NCI-H146 treated with DMSO at 0.1 percent for 48 hours (cell line): ENCODE results near the gene ATG10.
"Not testable (repeated sequence)": the region's sequence is repeated elsewhere in the genome, so short reads cannot be mapped to it uniquely, and the experiment has no call there.

ENCODE experiments used
- DNase-seq: peaks from one replicate; lab custom pipeline; 2025; ENCODE audit not compliant: unreplicated experiment; lab: John Stamatoyannopoulos, UW

The ATG10 gene

DNA sequence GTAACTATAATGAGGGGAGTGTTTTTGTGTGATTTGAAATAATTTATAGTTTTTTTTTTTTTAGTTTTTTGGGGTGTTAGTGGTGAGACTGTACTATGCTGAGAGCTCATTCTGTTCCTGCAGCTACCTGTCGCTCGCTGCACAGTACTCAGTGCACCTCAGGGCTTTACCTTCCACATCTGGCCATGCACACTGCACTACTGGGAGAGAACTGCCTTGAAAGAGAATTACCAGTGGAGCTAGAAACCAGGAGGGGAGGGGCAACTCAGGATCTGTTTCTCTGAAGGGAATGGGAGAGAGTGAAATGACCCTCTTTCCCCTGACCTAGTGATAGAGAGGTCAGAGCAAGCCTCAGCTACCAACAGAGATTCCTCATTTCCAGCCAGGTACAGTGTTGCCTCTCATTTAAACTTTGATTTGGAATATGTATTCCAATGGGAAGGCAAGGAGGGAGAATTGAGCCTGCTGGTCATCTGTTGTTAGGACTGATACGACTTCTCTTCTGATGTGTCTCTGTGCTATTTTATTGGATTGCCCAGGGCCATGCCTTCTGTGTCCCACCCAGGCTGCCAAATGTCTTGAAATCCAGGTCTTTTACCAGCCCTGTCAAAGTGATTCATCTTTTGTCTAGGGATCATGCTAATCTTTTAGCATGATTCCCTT, 8.9 kb downstream of the ATG10 start:
- no peak for DNase-seq

DNA sequence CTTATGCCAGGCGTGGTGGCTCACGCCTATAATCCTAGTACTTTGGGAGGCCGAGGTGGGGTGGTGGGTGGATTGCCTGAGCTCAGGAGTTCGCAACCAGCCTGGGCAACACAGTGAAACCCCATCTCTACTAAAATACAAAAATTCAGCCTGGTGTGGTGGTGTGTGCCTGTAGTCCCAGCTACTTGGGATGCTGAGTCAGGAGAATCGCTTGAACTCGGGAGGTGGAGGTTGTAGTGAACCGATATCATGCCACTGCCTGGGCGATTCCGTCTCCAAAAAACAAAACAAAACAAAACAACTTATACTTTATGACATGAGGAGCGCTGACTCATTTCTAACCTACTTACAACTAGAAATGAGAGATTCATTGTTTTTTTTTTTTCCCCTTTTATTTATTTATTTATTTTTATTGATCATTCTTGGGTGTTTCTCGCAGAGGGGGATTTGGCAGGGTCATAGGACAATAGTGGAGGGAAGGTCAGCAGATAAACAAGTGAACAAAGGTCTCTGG, 10.4 kb downstream of the ATG10 start:
- not testable (repeated sequence) for DNase-seq

GRCh38 chr5:81983148-81983547, 11.3 kb downstream of the ATG10 start:
- DNase-seq = not testable (repeated sequence)

GRCh38 chr5:81983563-81983962, 11.7 kb downstream of the ATG10 start:
- not testable (repeated sequence) for DNase-seq

DNA sequence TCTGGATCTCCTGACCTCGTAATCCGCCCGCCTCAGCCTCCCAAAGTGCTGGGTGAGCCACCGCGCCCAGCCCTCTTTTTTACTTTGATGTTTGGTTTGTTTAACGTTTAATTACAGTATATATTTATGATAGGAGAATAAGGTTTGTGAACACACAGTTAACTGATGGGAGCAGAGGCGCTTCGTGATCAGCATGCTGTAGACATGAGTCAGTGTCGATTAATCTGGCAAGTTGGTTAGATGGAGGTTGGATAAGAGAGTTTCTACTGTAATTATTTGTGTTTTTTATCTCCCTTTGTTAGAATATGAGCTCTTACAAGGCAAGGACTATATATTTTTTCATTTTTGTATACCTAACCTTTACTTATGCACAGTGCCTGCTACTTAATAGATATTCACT, 14.3 kb downstream of the ATG10 start:
- DNase-seq = no peak

GRCh38 chr5:81989204-81989603, 17.4 kb downstream of the ATG10 start:
- no peak for DNase-seq

DNA sequence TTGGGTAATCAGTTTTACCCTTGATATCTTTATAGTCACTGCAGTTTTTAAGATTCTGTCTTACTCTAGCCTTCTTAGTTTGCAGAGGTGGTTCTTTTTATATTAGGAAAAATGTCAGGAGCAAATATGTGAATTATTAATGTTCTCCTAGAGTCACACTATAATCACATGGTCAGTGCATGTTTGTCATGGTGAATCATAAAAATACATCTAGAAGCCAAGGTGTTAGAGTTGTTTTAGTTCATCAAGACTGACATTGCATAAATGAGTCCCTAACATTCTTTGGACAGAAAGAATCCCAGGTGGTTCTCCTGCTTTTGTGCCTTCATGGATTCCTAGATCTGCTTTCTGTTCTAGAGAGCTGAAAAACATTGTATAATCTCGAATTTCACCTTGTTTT, 22.9 kb downstream of the ATG10 start:
- no peak for DNase-seq

- no peak for DNase-seq
Observed at GRCh38 chr5:81995407-81995806, 23.6 kb downstream of the ATG10 start.

- DNase-seq = no peak
Observed at GRCh38 chr5:82004511-82004910, 32.7 kb downstream of the ATG10 start.

DNA sequence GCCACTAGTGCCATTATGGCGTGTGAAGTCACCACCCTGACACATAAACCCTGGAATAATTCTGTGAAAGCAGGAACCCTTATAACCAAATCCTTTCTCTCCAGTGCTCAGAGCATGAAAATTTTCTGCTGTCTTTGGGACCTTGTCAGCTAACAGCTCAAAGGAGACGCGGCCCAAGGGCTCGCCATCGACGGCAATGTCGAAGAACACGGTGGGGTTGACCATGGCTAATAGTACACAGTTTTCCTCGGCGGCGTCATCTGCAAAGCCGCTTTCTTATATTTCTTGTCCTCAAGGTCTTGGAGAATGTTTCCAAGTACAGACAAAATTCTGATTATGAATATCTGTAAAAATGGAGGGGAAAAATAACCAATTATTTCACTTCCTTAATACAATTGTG, 38.0 kb downstream of the ATG10 start:
- DNase-seq = not testable (repeated sequence)

DNA sequence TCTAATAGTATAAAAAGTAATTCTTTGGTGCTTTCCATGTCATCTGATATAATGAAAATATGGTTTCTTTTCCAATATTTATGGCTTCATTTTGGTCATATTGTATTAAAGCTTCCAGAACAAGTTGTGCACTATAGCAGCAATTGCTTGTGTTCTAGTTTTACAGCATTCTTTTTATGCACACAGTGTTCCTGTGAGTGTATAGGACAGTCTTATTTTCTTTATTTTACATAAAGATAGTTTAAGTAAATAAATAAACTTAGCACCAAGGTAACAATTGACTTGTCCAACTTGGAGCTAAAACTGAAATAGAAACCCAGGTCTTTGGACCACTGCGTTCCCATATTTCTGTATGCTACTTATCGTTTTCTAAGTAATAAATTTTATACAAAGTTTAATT, 38.9 kb downstream of the ATG10 start:
- DNase-seq = no peak

- DNase-seq = no peak
Observed at GRCh38 chr5:82011761-82012160, 39.9 kb downstream of the ATG10 start.

DNA sequence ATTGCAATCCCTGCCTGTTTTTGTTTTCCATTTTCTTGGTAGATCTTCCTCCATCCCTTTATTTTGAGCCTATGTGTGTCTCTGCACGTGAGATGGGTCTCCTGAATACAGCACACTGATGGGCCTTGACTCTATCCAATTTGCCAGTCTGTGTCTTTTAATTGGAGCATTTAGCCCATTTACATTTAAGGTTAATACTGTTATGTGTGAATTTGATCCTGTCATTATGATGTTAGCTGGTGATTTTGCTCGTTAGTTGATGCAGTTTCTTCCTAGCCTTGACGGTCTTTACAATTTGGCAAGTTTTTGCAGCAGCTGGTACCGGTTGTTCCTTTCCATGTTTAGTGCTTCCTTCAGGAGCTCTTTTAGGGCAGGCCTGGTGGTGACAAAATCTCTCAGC, 42.8 kb downstream of the ATG10 start:
- not testable (repeated sequence) for DNase-seq

DNA sequence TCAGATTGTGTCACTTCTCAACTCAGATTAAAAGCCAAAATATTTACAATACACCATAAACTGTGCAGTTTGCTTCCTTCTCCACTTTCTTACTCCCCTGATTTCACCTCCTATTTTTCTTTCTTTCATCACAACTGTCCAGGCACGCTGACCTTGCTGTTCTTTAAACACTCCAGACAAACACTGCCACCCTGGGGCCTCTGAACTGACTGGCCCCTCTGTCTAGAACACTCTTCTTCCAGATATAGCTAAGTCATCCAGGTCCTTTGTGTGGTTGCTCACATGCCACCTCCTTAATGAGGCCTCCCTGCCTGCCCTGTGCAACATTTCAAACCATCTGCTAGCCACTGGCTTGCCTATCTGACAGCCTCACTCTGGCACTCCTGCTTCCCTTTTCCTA, 46.6 kb downstream of the ATG10 start:
- peak; percentile 28 for DNase-seq

DNA sequence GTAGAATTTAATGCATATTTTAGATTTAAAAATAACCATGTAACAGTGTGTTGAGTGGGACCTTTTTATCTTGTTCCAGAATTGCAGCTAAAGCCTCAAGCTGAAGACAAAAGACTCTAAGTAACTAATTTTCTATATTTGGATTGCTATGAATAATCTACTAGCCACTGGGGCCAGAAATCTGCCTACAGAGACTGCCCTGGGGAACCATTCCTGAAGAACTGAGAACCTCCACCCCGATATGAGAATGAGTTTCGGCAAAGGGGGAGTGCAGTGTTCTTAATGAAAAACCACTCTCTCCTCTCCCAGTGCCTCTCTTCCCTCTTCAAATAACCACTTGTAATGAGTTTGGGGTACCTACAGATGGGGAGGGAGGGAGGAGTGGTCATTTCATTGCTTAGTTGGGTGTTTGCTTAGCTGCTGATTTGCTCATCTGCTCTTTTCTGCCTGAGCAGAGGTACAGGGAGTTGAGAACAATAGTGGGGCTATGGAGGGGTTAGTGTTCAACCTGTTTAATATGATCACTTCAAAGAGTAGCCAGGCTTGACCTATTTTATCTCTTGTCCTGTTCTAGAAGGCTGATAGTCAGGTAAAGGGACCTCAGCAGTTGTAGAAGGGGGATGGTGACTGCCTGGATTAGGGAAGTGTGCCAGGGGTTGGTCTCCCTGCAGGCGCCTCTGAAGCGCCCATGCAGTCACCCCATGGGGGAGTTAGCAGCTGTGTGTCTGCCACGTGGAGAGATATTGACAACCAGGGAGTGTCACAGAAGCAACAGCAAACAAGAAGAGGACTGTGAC, 47.7 kb downstream of the ATG10 start:
- DNase-seq = peak; percentile 71

GRCh38 chr5:82022499-82022898, 50.7 kb downstream of the ATG10 start:
- DNase-seq = no peak

GRCh38 chr5:82023644-82024043, 51.8 kb downstream of the ATG10 start:
- no peak for DNase-seq

- no peak for DNase-seq
Observed at GRCh38 chr5:82031220-82032119, 59.6 kb downstream of the ATG10 start.

GRCh38 chr5:82042894-82043293, 71.1 kb downstream of the ATG10 start:
- DNase-seq = not testable (repeated sequence)

- DNase-seq = no peak
Observed at GRCh38 chr5:82044010-82044409, 72.2 kb downstream of the ATG10 start.

- DNase-seq = no peak
Observed at GRCh38 chr5:82045554-82046275, 73.9 kb downstream of the ATG10 start.
